Keratinocyte (primary cell): ENCODE results near the gene NPAS3. TPM values are rescaled to one million over a fixed set of nuclear protein-coding genes. Genes with fewer than 3 reads are reported as not detected.

Experiments
- DNase-seq: peaks from one replicate; pipeline ENCODE4 v3.0.0-alpha.2; 2011; ENCODE audit warnings: low read depth, missing footprints, low spot score
- FAIRE-seq: peaks from 2 replicates; lab custom pipeline; 2011; peaks lifted over from hg19 to GRCh38; lab: Jason Lieb, UNC
- H2AFZ ChIP-seq: 2 replicates; pipeline ENCODE4 v1.6.0; 2012; ENCODE audit warnings: low read length, control low read depth, inconsistent platforms; ENCODE audit not compliant: control insufficient read depth
- H3K27ac ChIP-seq: 2 replicates; pipeline ENCODE4 v1.5.1; 2011; ENCODE audit warnings: low read length; ENCODE audit not compliant: control insufficient read depth, insufficient read depth
- H3K27me3 ChIP-seq: 3 replicates; pipeline ENCODE4 v1.6.0; 2011; ENCODE audit warnings: low read length; ENCODE audit not compliant: control insufficient read depth, insufficient read depth; ENCODE audit errors: extremely low read depth
- H3K36me3 ChIP-seq, 2 experiments: 2 replicates in 1 of 2; 3 replicates in 1 of 2; pipeline ENCODE4 v1.5.1; 2011; ENCODE audit warnings: low read length in 2 of 2, mild to moderate bottlenecking in 1 of 2; ENCODE audit not compliant: control insufficient read depth in 2 of 2, insufficient read depth in 2 of 2; ENCODE audit errors: extremely low read depth in 1 of 2
- H3K4me1 ChIP-seq: 3 replicates; pipeline ENCODE4 v1.5.1; 2011; ENCODE audit warnings: low read length; ENCODE audit not compliant: control insufficient read depth, insufficient read depth; ENCODE audit errors: extremely low read depth
- H3K4me2 ChIP-seq: 3 replicates; pipeline ENCODE4 v1.6.0; 2011; ENCODE audit warnings: low read depth, low read length; ENCODE audit not compliant: control insufficient read depth, insufficient read depth; ENCODE audit errors: extremely low read depth
- H3K4me3 ChIP-seq, 3 experiments: fragments of 200-600 bp in 1 of 3; sonication (generic) in 1 of 3; 2 replicates in 2 of 3; 3 replicates in 1 of 3; pipeline ENCODE4 v1.5.1; 2011 to 2016; ENCODE audit warnings: low read length in 3 of 3, mild to moderate bottlenecking in 3 of 3, control low read depth in 2 of 3, inconsistent platforms in 1 of 3, low read depth in 1 of 3, mixed read lengths in 1 of 3, mixed run types in 1 of 3, moderate library complexity in 1 of 3; ENCODE audit not compliant: control insufficient read depth in 2 of 3, insufficient read depth in 2 of 3; ENCODE audit errors: extremely low read depth in 1 of 3
- H3K79me2 ChIP-seq: 2 replicates; pipeline ENCODE4 v1.6.0; 2012; ENCODE audit warnings: low read length; ENCODE audit not compliant: control insufficient read depth, insufficient read depth
- H3K9ac ChIP-seq: 3 replicates; pipeline ENCODE4 v1.6.0; 2011; ENCODE audit warnings: low read length; ENCODE audit not compliant: control insufficient read depth, insufficient read depth; ENCODE audit errors: extremely low read depth
- H3K9me1 ChIP-seq: 3 replicates; pipeline ENCODE4 v1.6.0; 2011; ENCODE audit warnings: low read length; ENCODE audit not compliant: control insufficient read depth, insufficient read depth; ENCODE audit errors: extremely low read depth
- H3K9me3 ChIP-seq: 2 replicates; pipeline ENCODE4 v1.5.1; 2012; ENCODE audit warnings: low read depth, low read length; ENCODE audit not compliant: control insufficient read depth
- H4K20me1 ChIP-seq: 3 replicates; pipeline ENCODE4 v1.6.0; 2011; ENCODE audit warnings: low read length; ENCODE audit not compliant: control insufficient read depth, insufficient read depth; ENCODE audit errors: extremely low read depth
- EZH2 ChIP-seq: IDR thresholded peaks from one replicate; pipeline ENCODE4 v1.6.1; 2012; ENCODE audit warnings: inconsistent platforms, mild to moderate bottlenecking, low read length, moderate library complexity
- dilution Hi-C: fragments of 300-500 bp; cut with MboI; formaldehyde crosslinking; loops from one replicate; pipeline ENCODE4 v1.7.0; 2020; ENCODE audit warnings: low sequenced_read_pairs; ENCODE audit not compliant: extremely low pct_ligation_motif_present
- polyA plus RNA-seq, 5 experiments: library from polyadenylated mRNA; depleted of rRNA in 3 of 5; stranded (reverse) in 3 of 5; stranded (forward) in 1 of 5; unstranded in 1 of 5; fragments of >200 nt; gene quantifications; 1 replicate in 1 of 5; 2 replicates in 3 of 5; 3 replicates in 1 of 5; pipeline versions ENCODE4 v1.2.1 to v1.2.3, GENCODE V29; 2011 to 2012; ENCODE audit warnings: missing spikeins in 2 of 5, low read depth in 1 of 5, low replicate concordance in 1 of 5
- TF ChIP-seq, protein P1 (sequence below), 3 experiments: IDR thresholded peaks in 1 of 3; conservative IDR thresholded peaks in 1 of 3; optimal IDR thresholded peaks in 1 of 3; 2 replicates in 2 of 3; 3 replicates in 1 of 3; pipeline versions ENCODE3 to v1.5.1; 2011; ENCODE audit warnings: low read length in 3 of 3, mild to moderate bottlenecking in 3 of 3, moderate library complexity in 2 of 3, control low read depth in 1 of 3, inconsistent platforms in 1 of 3; ENCODE audit not compliant: insufficient read depth in 2 of 3; ENCODE audit errors: extremely low read depth in 1 of 3

Gene NPAS3
- polyA plus RNA-seq, 1 donor (not counting 4 experiments of a cell fraction or from before 2014, with no cell fraction given) = 0.07 TPM

DNA sequence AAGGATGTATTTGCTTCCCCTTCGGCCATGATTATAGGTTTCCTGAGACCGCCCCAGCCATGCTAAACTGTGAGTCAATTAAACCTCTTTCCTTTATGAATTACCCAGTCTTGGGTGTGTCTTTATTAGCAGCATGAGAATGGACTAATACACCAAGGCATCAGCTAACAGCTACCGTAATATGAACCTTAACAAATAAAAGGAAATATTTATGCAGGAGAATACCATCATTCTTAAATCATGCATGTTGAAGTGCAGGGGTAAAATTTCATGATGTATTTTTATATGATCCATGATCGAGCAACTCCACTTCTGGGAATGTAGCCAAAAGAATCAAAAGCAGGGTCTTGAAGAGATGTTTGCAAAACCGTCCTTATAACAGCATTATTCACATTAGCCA, 379.0 kb downstream of the NPAS3 start:
- no peaks in the 10 kb centered on the region for H3K36me3 ChIP-seq
- no peaks in the 10 kb centered on the region for H4K20me1 ChIP-seq
- TF ChIP-seq, protein P1, sequence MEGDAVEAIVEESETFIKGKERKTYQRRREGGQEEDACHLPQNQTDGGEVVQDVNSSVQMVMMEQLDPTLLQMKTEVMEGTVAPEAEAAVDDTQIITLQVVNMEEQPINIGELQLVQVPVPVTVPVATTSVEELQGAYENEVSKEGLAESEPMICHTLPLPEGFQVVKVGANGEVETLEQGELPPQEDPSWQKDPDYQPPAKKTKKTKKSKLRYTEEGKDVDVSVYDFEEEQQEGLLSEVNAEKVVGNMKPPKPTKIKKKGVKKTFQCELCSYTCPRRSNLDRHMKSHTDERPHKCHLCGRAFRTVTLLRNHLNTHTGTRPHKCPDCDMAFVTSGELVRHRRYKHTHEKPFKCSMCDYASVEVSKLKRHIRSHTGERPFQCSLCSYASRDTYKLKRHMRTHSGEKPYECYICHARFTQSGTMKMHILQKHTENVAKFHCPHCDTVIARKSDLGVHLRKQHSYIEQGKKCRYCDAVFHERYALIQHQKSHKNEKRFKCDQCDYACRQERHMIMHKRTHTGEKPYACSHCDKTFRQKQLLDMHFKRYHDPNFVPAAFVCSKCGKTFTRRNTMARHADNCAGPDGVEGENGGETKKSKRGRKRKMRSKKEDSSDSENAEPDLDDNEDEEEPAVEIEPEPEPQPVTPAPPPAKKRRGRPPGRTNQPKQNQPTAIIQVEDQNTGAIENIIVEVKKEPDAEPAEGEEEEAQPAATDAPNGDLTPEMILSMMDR (optimal IDR thresholded peaks at IDR 0.05 in 1 of 3, IDR thresholded peaks at IDR 0.05 in 1 of 3, conservative IDR thresholded peaks at IDR 0.05 in 1 of 3; ENCODE audit: extremely low read depth in 1 of 3, insufficient read depth in 2 of 3, low read length in 3 of 3) = no peak
- TF ChIP-seq EZH2 = no peak
- no peak for DNase-seq
- no peak for FAIRE-seq
- no peaks in the 10 kb centered on the region for H3K27me3 ChIP-seq
- H2AFZ ChIP-seq = no peak overlapping the region
- no peaks in the 10 kb centered on the region for H3K9me3 ChIP-seq
- no peaks in the 10 kb centered on the region for H3K9me1 ChIP-seq
- no peak overlapping the region for H3K9ac ChIP-seq
- no peaks in the 10 kb centered on the region for H3K4me1 ChIP-seq
- H3K4me3 ChIP-seq = no peak overlapping the region
- H3K79me2 ChIP-seq = no peaks in the 10 kb centered on the region
- no peak overlapping the region for H3K27ac ChIP-seq
- dilution Hi-C loops = no loop called here
- H3K4me2 ChIP-seq = no peak overlapping the region

DNA sequence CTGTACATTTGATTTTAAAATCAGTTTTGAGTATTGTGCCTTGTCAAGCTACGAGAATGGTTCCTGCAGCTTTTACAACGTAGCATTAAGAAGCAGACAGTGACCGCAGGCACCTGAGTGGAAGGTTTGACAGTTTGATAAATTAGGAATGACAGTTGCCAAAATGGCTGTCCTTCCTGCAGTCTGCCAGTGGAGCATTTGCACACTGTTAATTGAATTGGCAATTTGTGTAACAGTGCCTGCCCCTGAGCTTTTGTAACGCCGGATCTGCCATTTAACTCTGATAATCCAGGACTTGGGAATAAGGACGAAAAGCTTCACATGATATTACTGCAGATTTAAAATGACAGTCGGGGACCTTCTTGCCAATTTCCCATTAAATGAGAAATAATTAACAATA, 385.3 kb downstream of the NPAS3 start:
- no peak for TF ChIP-seq EZH2
- H3K79me2 ChIP-seq = no peaks in the 10 kb centered on the region
- no peak overlapping the region for H3K9ac ChIP-seq
- H3K27me3 ChIP-seq = no peaks in the 10 kb centered on the region
- no peak for DNase-seq
- H3K4me3 ChIP-seq = no peak overlapping the region
- no peaks in the 10 kb centered on the region for H3K9me3 ChIP-seq
- no peaks in the 10 kb centered on the region for H4K20me1 ChIP-seq
- no peak for FAIRE-seq
- no peak overlapping the region for H3K27ac ChIP-seq
- H3K9me1 ChIP-seq = no peaks in the 10 kb centered on the region
- no peak overlapping the region for H3K4me2 ChIP-seq
- H3K4me1 ChIP-seq = no peaks in the 10 kb centered on the region
- H3K36me3 ChIP-seq = no peaks in the 10 kb centered on the region
- H2AFZ ChIP-seq = no peak overlapping the region
- dilution Hi-C loops = no loop called here
